Measurements from ENCODE around the gene CASP14.

GRCh38 chr19:15087182-15087581 lies 37.9 kb downstream of the CASP14 start:
- TF ChIP-seq POU5F1 (IDR thresholded peaks at IDR 0.05; ENCODE audit: borderline replicate concordance, low read depth, low read length, partially characterized antibody) (no peak), PCBP1 (IDR thresholded peaks at IDR 0.05; ENCODE audit: low read depth, low read length, poor library complexity, severe bottlenecking) (no peak)

All from K562 (cell line).